NB4 (cell line): ENCODE results near the gene RELA.

Experiments
- POLR2A ChIP-seq: IDR thresholded peaks from 2 replicates; pipeline ENCODE4 v1.6.1; 2011; ENCODE audit warnings: mild to moderate bottlenecking; ENCODE audit not compliant: insufficient read length; ENCODE audit errors: extremely low read depth
- TF ChIP-seq, protein P1 (sequence below): IDR thresholded peaks from 2 replicates; pipeline ENCODE4 v1.6.1; 2011; ENCODE audit warnings: low read depth, low read length

DNA sequence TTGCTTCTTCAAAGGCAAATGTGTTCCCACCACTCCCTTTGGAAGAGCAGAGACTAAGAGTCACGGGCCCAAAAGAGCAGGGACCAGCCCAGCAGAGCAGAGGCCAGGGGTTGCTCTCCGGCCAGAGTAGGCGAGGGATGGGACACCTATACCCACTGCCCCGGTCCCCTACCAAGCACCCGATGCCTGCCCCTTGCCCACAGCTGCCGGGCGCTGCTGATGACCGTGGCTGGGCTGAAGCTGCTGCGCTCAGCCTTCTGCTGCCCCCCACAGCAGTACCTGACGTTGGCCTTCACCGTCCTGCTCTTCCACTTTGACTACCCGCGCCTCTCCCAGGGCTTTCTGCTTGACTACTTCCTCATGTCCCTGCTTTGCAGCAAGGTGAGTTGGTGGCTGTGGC is 35.5 kb downstream of the RELA start:
- TF ChIP-seq, protein P1, sequence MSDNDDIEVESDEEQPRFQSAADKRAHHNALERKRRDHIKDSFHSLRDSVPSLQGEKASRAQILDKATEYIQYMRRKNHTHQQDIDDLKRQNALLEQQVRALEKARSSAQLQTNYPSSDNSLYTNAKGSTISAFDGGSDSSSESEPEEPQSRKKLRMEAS, result no peak
- no peak for TF ChIP-seq POLR2A
